HepG2 (cell line): ENCODE data around the gene ST3GAL4.

Experiments used
- CTCF ChIP-seq: sonication (generic); formaldehyde crosslinking; IDR thresholded peaks from 2 replicates; pipeline ENCODE4 v1.5.0; 2020; ENCODE audit warnings: mild to moderate bottlenecking, missing genetic modification reagents, moderate library complexity
- MED1 ChIP-seq: sonication (generic); formaldehyde crosslinking; IDR thresholded peaks from 2 replicates; pipeline ENCODE4 v1.4.0; 2020; ENCODE audit warnings: missing genetic modification reagents
- SMAD9 ChIP-seq: sonication (generic); formaldehyde crosslinking; IDR thresholded peaks from 2 replicates; pipeline ENCODE4 v1.5.1; 2020; ENCODE audit warnings: mild to moderate bottlenecking, missing genetic modification reagents
- YY1 ChIP-seq: IDR thresholded peaks from 2 replicates; pipeline ENCODE4 v1.6.1; 2011; ENCODE audit warnings: low read length, low read depth, moderate library complexity, mild to moderate bottlenecking; ENCODE audit not compliant: insufficient read depth, insufficient replicate concordance
- ZFAT ChIP-seq: sonication (generic); formaldehyde crosslinking; conservative IDR thresholded peaks from 2 replicates; pipeline ENCODE4 v1.8.1; 2023; ENCODE audit warnings: missing genetic modification reagents, inconsistent platforms
- ZNF136 ChIP-seq: sonication (generic); formaldehyde crosslinking; IDR thresholded peaks from 2 replicates; pipeline ENCODE4 v1.8.1; 2022; ENCODE audit warnings: low read depth, mild to moderate bottlenecking, moderate library complexity, missing genetic modification reagents

GRCh38 chr11:126331286-126331685 lies 24.2 kb upstream of the ST3GAL4 start:
- TF ChIP-seq MED1 (CRISPR knock-in tag), result no peak
- TF ChIP-seq YY1, result no peak
- no peak for TF ChIP-seq SMAD9 (CRISPR knock-in tag)
- TF ChIP-seq CTCF (CRISPR knock-in tag), result no peak
- no peak for TF ChIP-seq ZFAT (CRISPR knock-in tag)
- no peak for TF ChIP-seq ZNF136
